ENCODE measurements around the gene PRAME. TPM values are rescaled to one million over a fixed set of nuclear protein-coding genes. Genes with fewer than 3 reads are reported as not detected.

The PRAME gene
- total RNA-seq, 1 donor from 2014 or later = not detected

DNA sequence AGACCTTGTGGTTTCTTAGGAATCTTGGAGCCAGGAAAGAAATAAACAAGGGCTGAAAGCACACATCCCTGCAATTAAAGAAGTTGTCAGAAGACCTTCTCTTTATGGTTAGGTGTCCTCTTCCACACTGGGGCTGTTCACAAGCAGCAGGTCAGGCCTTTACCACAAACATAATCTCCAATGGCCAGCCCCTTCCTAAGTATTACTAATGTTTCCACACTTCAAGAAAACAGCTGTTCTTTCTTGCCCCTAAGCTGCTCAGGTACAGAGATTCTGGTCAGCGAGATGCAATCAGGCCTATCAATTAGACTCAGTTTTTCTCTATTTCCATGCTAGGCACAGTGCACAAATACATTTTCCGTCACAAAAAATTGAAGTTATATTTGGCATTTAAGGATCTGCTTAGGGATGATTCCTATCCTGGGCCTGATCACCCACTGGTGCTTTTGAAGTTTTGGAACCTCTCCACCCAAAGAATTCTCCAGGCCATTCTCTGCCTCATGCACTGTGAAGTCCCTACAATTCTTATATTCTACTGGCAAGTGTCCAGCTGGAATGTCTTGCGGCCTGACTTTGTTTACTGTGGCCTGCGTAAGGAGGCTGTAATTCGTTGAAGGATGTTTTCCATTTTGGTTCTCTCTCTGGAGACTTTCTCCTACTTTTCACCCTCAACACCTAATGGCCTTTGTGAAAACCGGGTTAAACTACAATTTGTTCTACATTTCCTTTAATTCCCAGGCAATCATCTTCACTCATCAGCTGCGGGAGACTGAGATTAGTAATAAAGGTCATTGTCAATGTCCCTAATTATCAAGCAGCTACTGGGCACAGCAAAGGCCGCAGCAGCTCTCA is 5.1 kb downstream of the PRAME start:
- Mint-ChIP-seq H3K4me3 (no peak overlapping the region), H3K27ac (no peak overlapping the region), H3K27me3 (ENCODE audit: insufficient read depth) (peaks cover 3% of the 10 kb centered on the region), H3K4me1 (ENCODE audit: low read depth) (peaks cover 6% of the 10 kb centered on the region), H3K9me3 (no peaks in the 10 kb centered on the region), H3K36me3 (ENCODE audit: low read depth) (no peaks in the 10 kb centered on the region)
- no peak for DNase-seq (ENCODE audit: low spot score)
- intact Hi-C loops (cut with micrococcal nuclease) = no loop called here

DNA sequence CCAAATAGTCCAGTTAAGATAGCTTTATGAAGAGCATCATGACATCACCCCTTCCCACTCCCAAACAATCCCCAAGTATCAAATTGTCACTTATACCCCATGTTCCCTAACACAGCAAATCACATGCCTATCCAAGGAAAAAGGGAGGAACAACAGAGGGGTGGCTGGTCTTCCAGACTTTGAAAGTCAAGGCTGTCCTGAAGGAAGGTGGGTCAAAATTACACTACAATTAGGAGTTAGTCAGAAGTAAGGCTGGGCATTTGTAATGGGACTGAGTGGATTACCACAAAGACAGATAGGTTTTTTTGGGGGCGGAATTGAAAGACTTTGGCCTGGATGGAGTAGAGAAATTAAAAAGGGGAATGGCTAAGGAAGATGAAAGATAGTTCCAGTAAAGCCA is 5.9 kb downstream of the PRAME start:
- intact Hi-C loops (cut with micrococcal nuclease) = no loop called here
- Mint-ChIP-seq H3K4me1 (ENCODE audit: low read depth) (peaks cover 5% of the 10 kb centered on the region), H3K9me3 (no peaks in the 10 kb centered on the region), H3K4me3 (no peak overlapping the region), H3K27ac (no peak overlapping the region), H3K27me3 (ENCODE audit: insufficient read depth) (peaks cover 3% of the 10 kb centered on the region), H3K36me3 (ENCODE audit: low read depth) (no peaks in the 10 kb centered on the region)
- DNase-seq (ENCODE audit: low spot score) = no peak

DNA sequence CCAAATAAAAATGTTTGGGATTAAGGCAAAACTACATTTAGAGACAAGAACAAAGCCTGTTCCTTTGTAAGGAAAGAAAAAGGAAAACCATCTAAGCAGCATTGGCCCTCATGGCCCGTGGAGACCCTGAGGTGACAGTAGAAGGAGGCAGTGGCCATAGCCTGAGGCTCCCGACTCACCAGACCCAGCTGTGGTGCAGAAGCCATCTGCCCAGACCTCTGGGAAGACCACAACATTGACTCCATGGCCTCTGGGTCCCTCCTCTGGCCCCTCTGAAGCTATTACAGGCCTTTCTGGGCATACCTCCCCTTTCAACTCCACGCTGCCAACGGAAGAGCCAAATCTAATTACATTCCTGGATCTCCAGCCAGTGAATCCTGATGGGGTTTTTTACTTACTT is 6.4 kb downstream of the PRAME start:
- DNase-seq (ENCODE audit: low spot score) = no peak
- Mint-ChIP-seq H3K27ac (no peak overlapping the region), H3K27me3 (ENCODE audit: insufficient read depth) (peaks cover 3% of the 10 kb centered on the region), H3K4me1 (ENCODE audit: low read depth) (peaks cover 5% of the 10 kb centered on the region), H3K4me3 (no peak overlapping the region), H3K36me3 (ENCODE audit: low read depth) (no peaks in the 10 kb centered on the region), H3K9me3 (no peaks in the 10 kb centered on the region)
- intact Hi-C loops (cut with micrococcal nuclease) = no loop called here

DNA sequence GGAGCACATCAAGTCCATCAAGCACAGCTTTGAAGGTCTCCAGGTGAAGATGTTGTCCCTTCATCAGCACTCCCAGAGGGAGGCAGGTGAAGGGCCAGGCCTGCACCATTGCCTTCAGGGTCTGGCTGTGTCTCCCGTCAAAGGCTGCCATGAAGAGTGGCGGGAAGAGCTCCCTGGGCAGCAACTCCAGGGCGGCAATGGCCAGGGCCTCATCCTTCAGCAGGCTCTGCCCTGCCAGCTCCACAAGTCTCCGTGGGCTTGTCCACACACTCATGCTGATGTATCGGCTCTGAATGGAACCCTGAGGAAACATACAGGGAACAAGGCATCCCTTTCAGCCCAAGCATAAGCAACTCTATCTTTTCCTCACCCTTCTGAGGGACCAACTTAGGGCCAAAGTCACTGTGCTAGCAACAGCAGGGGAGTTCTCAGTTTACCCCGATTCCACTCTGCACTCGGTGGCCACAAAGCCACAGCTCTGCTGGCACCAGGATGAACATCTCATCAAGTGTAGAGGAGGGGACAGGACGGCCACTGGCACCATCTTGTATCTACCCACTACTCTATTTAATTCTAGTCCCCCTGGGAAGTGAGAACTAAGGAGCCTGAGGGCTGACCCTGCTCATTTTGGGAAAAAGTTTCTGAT is 8.2 kb downstream of the PRAME start:
- peaks cover 5% of the 10 kb centered on the region for H3K4me1 Mint-ChIP-seq (ENCODE audit: low read depth)
- no peaks in the 10 kb centered on the region for H3K36me3 Mint-ChIP-seq (ENCODE audit: low read depth)
- H3K27ac Mint-ChIP-seq = no peak overlapping the region
- peaks cover 5% of the 10 kb centered on the region for H3K27me3 Mint-ChIP-seq (ENCODE audit: insufficient read depth)
- DNase-seq (ENCODE audit: low spot score) = no peak
- intact Hi-C loops (cut with micrococcal nuclease) = no loop called here
- no peak overlapping the region for H3K4me3 Mint-ChIP-seq
- no peaks in the 10 kb centered on the region for H3K9me3 Mint-ChIP-seq

DNA sequence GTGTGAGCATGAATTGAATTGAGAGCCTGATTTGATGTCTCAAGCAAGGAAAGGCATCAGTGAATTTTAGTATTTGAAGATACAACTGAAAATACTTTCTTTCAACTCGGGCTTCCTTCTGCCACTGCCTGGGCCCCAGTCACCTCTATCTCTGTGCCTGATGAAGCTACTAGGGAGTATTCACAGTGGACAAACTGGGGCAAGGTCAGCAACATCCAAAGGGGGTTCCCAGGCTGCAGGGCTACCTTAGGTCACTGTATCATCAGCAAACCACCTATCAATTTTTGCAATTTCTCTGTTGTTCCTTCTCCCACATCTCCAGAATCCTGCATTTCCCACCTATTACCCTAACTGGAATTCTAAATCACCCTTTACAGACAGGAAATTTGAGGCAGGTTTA is 10.2 kb downstream of the PRAME start:
- Mint-ChIP-seq H3K4me1 (ENCODE audit: low read depth) (peaks cover 5% of the 10 kb centered on the region), H3K9me3 (no peaks in the 10 kb centered on the region), H3K4me3 (no peak overlapping the region), H3K27ac (no peak overlapping the region), H3K36me3 (ENCODE audit: low read depth) (no peaks in the 10 kb centered on the region), H3K27me3 (ENCODE audit: insufficient read depth) (peaks cover 5% of the 10 kb centered on the region)
- no peak for DNase-seq (ENCODE audit: low spot score)
- intact Hi-C loops (cut with micrococcal nuclease) = no loop called here

DNA sequence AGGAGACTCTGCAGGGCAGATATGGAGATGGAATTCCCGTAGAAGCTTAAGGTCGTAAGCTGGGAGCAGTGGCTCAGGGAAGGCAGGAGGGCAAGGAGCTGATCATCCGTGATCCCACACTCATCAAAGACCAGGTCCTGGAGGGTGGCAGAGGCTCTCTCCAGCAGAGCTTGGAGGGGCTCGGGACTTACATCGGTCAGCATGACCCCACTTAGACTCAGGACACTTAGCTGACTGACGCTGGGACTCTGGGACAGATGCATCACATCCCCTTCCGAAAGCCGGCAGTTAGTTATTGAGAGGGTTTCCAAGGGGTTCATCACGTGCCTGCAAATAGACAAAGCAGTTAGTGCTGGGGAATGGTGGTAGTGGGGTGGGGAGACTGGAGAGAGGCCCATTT is 10.7 kb downstream of the PRAME start:
- H3K4me1 Mint-ChIP-seq (ENCODE audit: low read depth) = peaks cover 5% of the 10 kb centered on the region
- no peak overlapping the region for H3K27ac Mint-ChIP-seq
- H3K9me3 Mint-ChIP-seq = no peaks in the 10 kb centered on the region
- intact Hi-C loops (cut with micrococcal nuclease) = no loop called here
- no peaks in the 10 kb centered on the region for H3K36me3 Mint-ChIP-seq (ENCODE audit: low read depth)
- DNase-seq (ENCODE audit: low spot score) = no peak
- H3K4me3 Mint-ChIP-seq = no peak overlapping the region
- H3K27me3 Mint-ChIP-seq (ENCODE audit: insufficient read depth) = peaks cover 5% of the 10 kb centered on the region

DNA sequence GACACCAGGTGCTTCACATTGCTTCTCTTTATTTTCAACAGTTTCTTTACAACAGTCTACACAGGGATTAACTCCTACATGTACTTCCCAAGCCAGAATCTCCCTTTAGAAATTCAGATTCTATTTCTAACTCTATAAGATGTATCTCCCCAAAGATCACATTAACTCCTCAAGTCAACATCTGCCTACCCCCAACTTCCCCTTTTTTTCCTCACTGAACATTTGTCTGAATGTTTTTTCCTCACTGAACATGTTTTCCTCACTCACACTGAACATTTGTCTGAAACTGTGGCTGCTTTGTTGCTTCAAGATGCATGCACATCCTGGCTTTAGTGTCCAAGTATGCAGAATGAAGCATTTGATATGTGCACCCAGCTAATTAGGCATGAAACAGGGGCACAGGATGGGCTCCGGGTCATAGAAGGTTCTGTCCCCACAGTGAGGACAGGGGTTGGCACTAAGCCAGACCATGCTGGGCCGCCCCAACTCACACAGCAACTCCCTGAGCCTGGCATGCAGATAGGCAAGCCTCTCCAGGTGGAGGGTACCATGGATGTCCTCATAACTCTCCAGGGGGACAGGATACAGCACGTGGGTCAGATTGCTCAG is 11.3 kb downstream of the PRAME start:
- H3K4me1 Mint-ChIP-seq (ENCODE audit: low read depth) = peaks cover 2% of the 10 kb centered on the region
- no peak overlapping the region for H3K4me3 Mint-ChIP-seq
- intact Hi-C loops (cut with micrococcal nuclease) = no loop called here
- H3K9me3 Mint-ChIP-seq = no peaks in the 10 kb centered on the region
- DNase-seq (ENCODE audit: low spot score) = no peak
- peaks cover 2% of the 10 kb centered on the region for H3K27me3 Mint-ChIP-seq (ENCODE audit: insufficient read depth)
- H3K36me3 Mint-ChIP-seq (ENCODE audit: low read depth) = no peaks in the 10 kb centered on the region
- H3K27ac Mint-ChIP-seq = no peak overlapping the region

DNA sequence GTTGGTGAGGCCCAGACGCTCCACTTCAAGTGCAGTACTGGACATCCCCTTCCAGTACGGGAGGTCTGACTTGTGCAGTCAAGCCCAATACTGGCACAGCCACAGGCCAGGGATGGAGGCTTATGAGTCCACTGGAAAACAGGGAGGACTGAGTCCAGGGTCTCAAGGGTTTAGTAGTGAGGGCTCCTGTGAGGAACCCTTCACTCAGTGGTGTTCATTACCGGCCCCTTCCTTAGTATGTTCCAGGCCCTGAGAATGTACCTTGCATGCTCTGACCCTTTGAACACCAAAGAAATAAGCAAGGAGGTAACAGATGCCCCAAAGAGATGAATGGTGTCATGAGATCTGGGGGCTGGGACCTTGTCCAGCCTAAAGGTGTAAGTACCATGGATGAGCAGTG is 11.8 kb downstream of the PRAME start:
- no peaks in the 10 kb centered on the region for H3K4me1 Mint-ChIP-seq (ENCODE audit: low read depth)
- DNase-seq (ENCODE audit: low spot score) = no peak
- no peak overlapping the region for H3K4me3 Mint-ChIP-seq
- H3K27ac Mint-ChIP-seq = no peak overlapping the region
- H3K36me3 Mint-ChIP-seq (ENCODE audit: low read depth) = no peaks in the 10 kb centered on the region
- peaks cover 3% of the 10 kb centered on the region for H3K27me3 Mint-ChIP-seq (ENCODE audit: insufficient read depth)
- H3K9me3 Mint-ChIP-seq = no peaks in the 10 kb centered on the region
- intact Hi-C loops (cut with micrococcal nuclease) = no loop called here

DNA sequence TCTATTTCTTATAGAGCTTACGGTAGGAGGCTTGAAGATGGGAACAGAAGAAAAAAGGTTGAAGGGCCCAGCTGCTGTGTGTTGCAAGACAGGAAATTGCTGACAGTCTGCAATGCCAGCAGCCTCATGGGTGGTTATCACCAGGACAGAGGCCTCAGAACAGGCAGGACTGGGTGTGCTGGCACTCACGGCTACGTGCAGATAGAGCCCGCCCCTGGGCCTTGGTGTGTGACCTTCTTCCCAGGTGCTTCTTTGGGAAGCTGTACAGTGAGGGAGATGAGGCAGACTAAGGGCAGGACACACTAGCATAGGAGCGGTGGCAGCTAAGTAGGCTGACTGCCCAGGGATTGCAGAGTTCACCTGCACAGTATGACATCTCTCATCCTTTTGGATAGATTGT is 12.6 kb downstream of the PRAME start:
- no peak overlapping the region for H3K4me3 Mint-ChIP-seq
- no peak for DNase-seq (ENCODE audit: low spot score)
- intact Hi-C loops (cut with micrococcal nuclease) = no loop called here
- no peaks in the 10 kb centered on the region for H3K9me3 Mint-ChIP-seq
- H3K4me1 Mint-ChIP-seq (ENCODE audit: low read depth) = no peaks in the 10 kb centered on the region
- no peak overlapping the region for H3K27ac Mint-ChIP-seq
- H3K36me3 Mint-ChIP-seq (ENCODE audit: low read depth) = no peaks in the 10 kb centered on the region
- H3K27me3 Mint-ChIP-seq (ENCODE audit: insufficient read depth) = peaks cover 5% of the 10 kb centered on the region

DNA sequence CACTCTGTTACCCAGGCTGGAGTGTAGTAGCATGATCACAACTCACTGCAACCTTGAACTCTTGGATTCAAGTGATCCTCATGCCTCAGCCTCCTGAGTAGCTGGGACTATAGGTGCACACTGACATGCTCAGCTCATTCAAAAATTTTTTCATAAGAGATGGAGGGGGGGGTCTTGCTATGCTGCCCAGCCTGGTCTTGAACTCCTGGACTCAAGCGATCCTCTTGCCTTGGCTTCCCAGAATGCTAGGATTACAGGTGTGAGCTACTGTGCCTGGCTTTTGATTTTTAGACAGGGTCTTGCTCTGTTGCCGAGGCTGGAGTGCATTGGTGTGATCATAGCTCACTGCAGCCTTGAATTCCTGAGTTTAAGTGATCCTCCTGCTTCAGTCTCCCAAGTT is 14.0 kb downstream of the PRAME start:
- Mint-ChIP-seq H3K27me3 (ENCODE audit: insufficient read depth) (peaks cover 6% of the 10 kb centered on the region), H3K9me3 (no peaks in the 10 kb centered on the region), H3K27ac (no peak overlapping the region), H3K4me3 (no peak overlapping the region), H3K36me3 (ENCODE audit: low read depth) (no peaks in the 10 kb centered on the region), H3K4me1 (ENCODE audit: low read depth) (no peaks in the 10 kb centered on the region)
- intact Hi-C loops (cut with micrococcal nuclease) = no loop called here
- DNase-seq (ENCODE audit: low spot score) = no peak

DNA sequence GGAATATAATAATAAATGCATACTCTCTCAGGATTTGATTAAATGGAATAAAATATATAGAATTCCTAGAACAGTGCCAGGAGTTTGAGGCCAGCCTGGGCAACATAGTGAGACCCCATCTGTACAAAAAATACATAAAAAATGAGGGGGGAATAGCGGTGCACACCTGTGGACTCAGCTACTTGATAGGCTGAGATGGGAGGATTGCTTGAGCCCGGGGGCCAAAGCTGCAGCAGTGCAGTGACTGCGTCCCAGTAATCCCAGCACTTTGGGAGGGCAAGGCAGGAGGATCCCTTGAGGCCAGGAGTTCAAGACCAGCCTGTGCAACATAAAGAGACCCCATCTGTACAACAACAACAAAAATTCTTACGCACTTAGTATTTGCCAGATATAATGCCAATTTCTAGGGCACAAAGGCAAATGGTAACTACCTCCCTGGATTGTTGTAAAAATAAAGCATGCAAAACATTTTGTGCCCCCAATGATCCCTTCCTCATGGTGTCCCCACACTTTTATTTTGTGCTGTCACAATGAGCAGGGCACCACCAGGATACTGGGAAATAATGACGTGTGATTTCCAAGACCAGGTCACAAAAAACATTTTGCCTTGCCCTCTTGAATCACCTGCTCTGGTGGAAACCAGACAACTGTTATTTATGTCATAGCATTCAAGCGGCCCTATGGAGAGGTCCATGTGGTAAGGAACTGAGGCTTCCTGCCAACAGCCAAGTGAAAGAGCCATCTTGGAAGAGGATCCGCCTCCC is 20.7 kb downstream of the PRAME start:
- Mint-ChIP-seq H3K27ac (no peak overlapping the region), H3K4me1 (ENCODE audit: low read depth) (no peaks in the 10 kb centered on the region), H3K27me3 (ENCODE audit: insufficient read depth) (peaks cover 5% of the 10 kb centered on the region), H3K4me3 (no peak overlapping the region), H3K36me3 (ENCODE audit: low read depth) (no peaks in the 10 kb centered on the region), H3K9me3 (no peaks in the 10 kb centered on the region)
- intact Hi-C loops (cut with micrococcal nuclease) = no loop called here
- no peak for DNase-seq (ENCODE audit: low spot score)

DNA sequence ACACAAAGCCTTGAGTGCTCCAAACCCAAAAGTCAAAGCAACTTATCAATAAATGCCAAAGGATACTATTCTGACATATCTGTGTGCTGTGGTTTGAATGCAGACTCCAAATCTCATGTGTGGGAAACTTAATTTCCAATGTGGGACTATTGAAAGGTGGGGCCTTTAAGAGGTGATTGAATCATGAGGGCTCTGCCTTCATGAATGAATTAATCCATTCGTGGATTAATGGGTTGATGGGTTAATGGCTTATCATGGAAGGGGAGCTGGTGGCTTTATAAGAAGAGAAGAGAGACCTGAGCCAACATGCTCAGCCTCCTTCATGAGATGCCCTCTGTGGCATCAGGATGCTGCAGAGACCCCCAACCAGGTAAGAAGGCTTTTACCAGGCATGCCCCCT is 22.1 kb downstream of the PRAME start:
- H3K9me3 Mint-ChIP-seq = no peaks in the 10 kb centered on the region
- peaks cover 2% of the 10 kb centered on the region for H3K27me3 Mint-ChIP-seq (ENCODE audit: insufficient read depth)
- H3K4me3 Mint-ChIP-seq = no peak overlapping the region
- H3K27ac Mint-ChIP-seq = no peak overlapping the region
- H3K36me3 Mint-ChIP-seq (ENCODE audit: low read depth) = no peaks in the 10 kb centered on the region
- no peaks in the 10 kb centered on the region for H3K4me1 Mint-ChIP-seq (ENCODE audit: low read depth)
- intact Hi-C loops (cut with micrococcal nuclease) = no loop called here
- DNase-seq (ENCODE audit: low spot score) = no peak

DNA sequence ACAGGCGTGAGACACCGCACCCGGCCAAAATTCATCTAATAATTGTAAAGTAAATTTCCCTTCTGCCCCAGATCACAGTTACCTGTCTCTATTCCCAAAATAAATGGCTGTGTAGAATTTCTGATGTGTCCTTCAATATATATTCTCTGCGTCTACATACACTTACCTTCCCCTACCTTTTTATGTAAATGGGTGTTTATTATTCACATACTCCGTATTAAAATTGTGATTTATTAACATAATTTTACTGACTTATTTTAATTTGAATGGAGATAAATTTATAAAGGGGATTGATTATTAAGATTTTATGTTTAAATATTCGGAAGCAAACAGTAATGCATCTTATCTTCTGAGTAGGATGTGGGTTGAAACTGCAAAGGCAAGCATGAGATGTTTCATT is 22.6 kb downstream of the PRAME start:
- Mint-ChIP-seq H3K27ac (no peak overlapping the region), H3K36me3 (ENCODE audit: low read depth) (no peaks in the 10 kb centered on the region), H3K4me3 (no peak overlapping the region), H3K27me3 (ENCODE audit: insufficient read depth) (peaks cover 2% of the 10 kb centered on the region), H3K9me3 (no peaks in the 10 kb centered on the region), H3K4me1 (ENCODE audit: low read depth) (no peaks in the 10 kb centered on the region)
- intact Hi-C loops (cut with micrococcal nuclease) = no loop called here
- no peak for DNase-seq (ENCODE audit: low spot score)
